Measurements from ENCODE around the gene DNAJC24. TPM values are rescaled to one million over a fixed set of nuclear protein-coding genes. Genes with fewer than 3 reads are reported as not detected.
A peak's percentile ranks its signal among the peaks of the same experiment; 100 is the strongest.

The DNAJC24 gene
- total RNA-seq, 1 experiment from 2014 or later: 50.4 TPM

- CTCF ChIA-PET: no interaction called here
These were observed 13.5 kb downstream of the DNAJC24 start for GRCh38 chr11:31383116-31383515.

GRCh38 chr11:31387379-31387778 is 17.7 kb downstream of the DNAJC24 start:
- Histone ChIP-seq H3K36me3 (ENCODE audit: insufficient read depth, low read length, poor library complexity, severe bottlenecking) (no peaks in the 10 kb centered on the region), H3K27ac (ENCODE audit: low read depth, low read length, poor library complexity, severe bottlenecking) (no peak overlapping the region), H3K9me3 (ENCODE audit: low read depth, low read length, poor library complexity, severe bottlenecking) (no peaks in the 10 kb centered on the region), H3K27me3 (replicated peaks; ENCODE audit: insufficient read depth, low read depth, low read length, poor library complexity) (no peaks in the 10 kb centered on the region), H3K4me1 (ENCODE audit: insufficient read depth, low read length, poor library complexity, severe bottlenecking) (no peaks in the 10 kb centered on the region), H3K4me3 (ENCODE audit: low read depth, low read length, poor library complexity, severe bottlenecking) (no peak overlapping the region)
- no peak for TF ChIP-seq EZH2 (IDR thresholded peaks at IDR 0.05; ENCODE audit: borderline replicate concordance, low read depth, low read length, poor library complexity, severe bottlenecking)
- TF ChIP-seq CTCF (conservative IDR thresholded peaks at IDR 0.05; ENCODE audit: low read depth, low read length): no peak
- no TSS peak for BruUV-seq (replicated peaks)
- intact Hi-C loops (cut with micrococcal nuclease; ENCODE audit: unreplicated experiment): no loop called here
- POLR2A ChIA-PET (ENCODE audit: low non-redundant PET): no interaction called here
- CTCF ChIA-PET: no interaction called here
- no peak for DNase-seq (ENCODE audit: low spot score)

More at GRCh38 chr11:31383116-31383515, 13.5 kb downstream of the DNAJC24 start:
- no peak overlapping the region for H3K4me3 ChIP-seq (ENCODE audit: low read depth, low read length, poor library complexity, severe bottlenecking)
- intact Hi-C loops (cut with micrococcal nuclease; ENCODE audit: unreplicated experiment): no loop called here
- no peak overlapping the region for H3K27ac ChIP-seq (ENCODE audit: low read depth, low read length, poor library complexity, severe bottlenecking)
- no peaks in the 10 kb centered on the region for H3K4me1 ChIP-seq (ENCODE audit: insufficient read depth, low read length, poor library complexity, severe bottlenecking)
- H3K9me3 ChIP-seq (ENCODE audit: low read depth, low read length, poor library complexity, severe bottlenecking): no peaks in the 10 kb centered on the region
- TF ChIP-seq CTCF (conservative IDR thresholded peaks at IDR 0.05; ENCODE audit: low read depth, low read length) (no peak), EZH2 (IDR thresholded peaks at IDR 0.05; ENCODE audit: borderline replicate concordance, low read depth, low read length, poor library complexity, severe bottlenecking) (no peak)
- no peak for DNase-seq (ENCODE audit: low spot score)
- H3K27me3 ChIP-seq (replicated peaks; ENCODE audit: insufficient read depth, low read depth, low read length, poor library complexity): no peaks in the 10 kb centered on the region
- no TSS peak for BruUV-seq (replicated peaks)
- H3K36me3 ChIP-seq (ENCODE audit: insufficient read depth, low read length, poor library complexity, severe bottlenecking): no peaks in the 10 kb centered on the region
- POLR2A ChIA-PET (ENCODE audit: low non-redundant PET): no interaction called here

- intact Hi-C loops (cut with micrococcal nuclease; ENCODE audit: unreplicated experiment): loop anchor here (1.0 to 5.0 kb wide), 4 partner anchors 474 to 775 kb away; no protein-coding TSS in a partner anchor
- no peaks in the 10 kb centered on the region for H3K27me3 ChIP-seq (replicated peaks; ENCODE audit: insufficient read depth, low read depth, low read length, poor library complexity)
- DNase-seq (ENCODE audit: low spot score): peak; percentile 69
- H3K4me1 ChIP-seq (ENCODE audit: insufficient read depth, low read length, poor library complexity, severe bottlenecking): no peaks in the 10 kb centered on the region
- no TSS peak for BruUV-seq (replicated peaks)
- ChIA-PET POLR2A (ENCODE audit: low non-redundant PET) (interaction anchor here (0.6 kb wide), 1 partner anchor 253 kb away, joined by 3 read pairs; no protein-coding TSS in a partner anchor), CTCF (interaction anchor here (0.5 to 1.8 kb wide), 14 partner anchors 28 to 847 kb away, joined by 3 to 24 read pairs (median 4); partner anchors contain the start of genes DCDC1 and DNAJC24)
- TF ChIP-seq CTCF (conservative IDR thresholded peaks at IDR 0.05; ENCODE audit: low read depth, low read length): peak; percentile 99
- TF ChIP-seq EZH2 (IDR thresholded peaks at IDR 0.05; ENCODE audit: borderline replicate concordance, low read depth, low read length, poor library complexity, severe bottlenecking): no peak
- no peak overlapping the region for H3K27ac ChIP-seq (ENCODE audit: low read depth, low read length, poor library complexity, severe bottlenecking)
- H3K9me3 ChIP-seq (ENCODE audit: low read depth, low read length, poor library complexity, severe bottlenecking): no peaks in the 10 kb centered on the region
- no peaks in the 10 kb centered on the region for H3K36me3 ChIP-seq (ENCODE audit: insufficient read depth, low read length, poor library complexity, severe bottlenecking)
- no peak overlapping the region for H3K4me3 ChIP-seq (ENCODE audit: low read depth, low read length, poor library complexity, severe bottlenecking)
These were observed 27.7 kb downstream of the DNAJC24 start for GRCh38 chr11:31397239-31397834.
